ENCODE results near the gene TLR8. TPM values are rescaled to one million over a fixed set of nuclear protein-coding genes. Genes with fewer than 3 reads are reported as not detected.

TLR8 gene
- polyA plus RNA-seq, 12 donors: 0.24 to 1.9 (median 0.37) TPM; not detected in 2

GRCh38 chrX:12965131-12965940 lies 58.9 kb downstream of the TLR8 start:
- DNase-seq: no peak

DNA sequence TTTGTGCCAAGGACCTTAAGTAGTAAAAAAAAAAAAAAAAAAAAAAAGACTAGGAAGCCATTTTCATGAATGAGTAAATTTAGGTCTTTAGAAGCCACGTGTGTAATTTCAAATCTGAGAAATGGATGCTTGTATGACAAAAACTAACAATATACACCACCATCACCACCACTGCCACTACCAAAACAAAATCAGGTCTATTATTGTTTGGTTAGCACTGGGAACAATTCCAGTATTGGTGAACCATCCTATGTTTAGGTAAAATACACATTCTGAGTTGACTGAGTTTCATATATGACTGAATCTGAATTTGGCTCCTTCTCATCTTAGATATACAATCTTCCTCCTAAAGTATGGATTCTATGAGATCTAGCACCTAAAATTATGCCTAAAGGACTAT lies 59.7 kb downstream of the TLR8 start:
- no peak for DNase-seq

DNA sequence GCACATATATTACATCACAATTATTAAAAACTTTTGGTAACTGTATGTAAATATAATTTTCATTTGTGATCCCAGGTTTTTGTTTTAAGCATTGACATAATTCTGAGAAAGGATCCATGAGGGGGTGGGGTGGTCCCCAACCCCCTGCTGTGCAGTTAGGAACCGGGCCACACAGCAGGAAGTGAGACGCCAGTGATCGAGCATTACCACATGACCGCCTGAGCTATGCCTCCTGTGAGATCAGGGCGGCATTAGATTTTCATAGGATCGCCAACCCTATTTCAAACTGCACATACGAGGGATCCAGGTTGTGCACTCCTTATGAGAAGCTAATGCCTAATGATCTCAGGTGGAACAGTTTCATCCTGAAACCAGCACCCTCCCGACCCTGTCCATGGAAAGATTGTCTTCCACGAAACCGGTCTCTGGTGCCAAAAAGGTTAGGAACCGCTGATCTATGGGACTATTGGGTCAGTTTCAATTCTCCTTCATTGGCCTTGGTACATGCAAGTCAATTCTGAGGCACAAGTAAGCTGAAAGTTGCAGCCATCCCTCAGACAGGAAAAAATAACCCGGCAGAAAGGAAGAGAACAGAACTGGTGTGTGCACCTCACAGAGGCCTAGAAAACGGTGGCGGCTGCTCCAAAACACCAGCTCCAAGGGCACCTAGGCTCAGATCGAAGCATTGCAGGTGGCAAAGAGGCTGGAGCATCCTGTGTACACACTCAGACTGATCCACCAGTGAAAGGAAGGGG lies 61.5 kb downstream of the TLR8 start:
- no peak for DNase-seq

DNA sequence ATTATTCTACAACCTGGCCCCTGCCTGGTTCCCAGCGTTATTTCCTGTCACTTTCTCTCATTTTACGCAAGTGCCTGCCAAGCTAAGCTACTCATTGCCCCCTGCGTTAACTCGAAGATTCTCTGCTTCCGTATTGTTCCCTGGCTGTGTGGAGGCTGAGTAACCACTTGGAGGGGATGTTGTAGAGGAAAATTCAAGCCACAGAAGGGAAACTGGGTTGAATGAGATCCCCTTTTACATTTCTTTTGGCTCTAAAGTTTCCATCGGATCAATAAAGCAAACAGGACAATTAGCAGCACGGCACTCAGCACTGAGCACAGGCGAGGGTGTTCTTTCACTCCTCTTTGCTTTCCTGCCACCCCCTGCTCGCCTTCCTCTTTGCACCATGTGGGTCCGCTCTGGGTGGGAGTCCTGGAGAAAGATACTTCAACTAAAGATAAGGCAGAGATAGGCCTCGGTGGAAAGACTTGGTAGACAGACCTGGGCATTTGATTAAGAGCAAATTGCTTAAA lies 64.3 kb downstream of the TLR8 start:
- DNase-seq: peak; percentile 66

DNA sequence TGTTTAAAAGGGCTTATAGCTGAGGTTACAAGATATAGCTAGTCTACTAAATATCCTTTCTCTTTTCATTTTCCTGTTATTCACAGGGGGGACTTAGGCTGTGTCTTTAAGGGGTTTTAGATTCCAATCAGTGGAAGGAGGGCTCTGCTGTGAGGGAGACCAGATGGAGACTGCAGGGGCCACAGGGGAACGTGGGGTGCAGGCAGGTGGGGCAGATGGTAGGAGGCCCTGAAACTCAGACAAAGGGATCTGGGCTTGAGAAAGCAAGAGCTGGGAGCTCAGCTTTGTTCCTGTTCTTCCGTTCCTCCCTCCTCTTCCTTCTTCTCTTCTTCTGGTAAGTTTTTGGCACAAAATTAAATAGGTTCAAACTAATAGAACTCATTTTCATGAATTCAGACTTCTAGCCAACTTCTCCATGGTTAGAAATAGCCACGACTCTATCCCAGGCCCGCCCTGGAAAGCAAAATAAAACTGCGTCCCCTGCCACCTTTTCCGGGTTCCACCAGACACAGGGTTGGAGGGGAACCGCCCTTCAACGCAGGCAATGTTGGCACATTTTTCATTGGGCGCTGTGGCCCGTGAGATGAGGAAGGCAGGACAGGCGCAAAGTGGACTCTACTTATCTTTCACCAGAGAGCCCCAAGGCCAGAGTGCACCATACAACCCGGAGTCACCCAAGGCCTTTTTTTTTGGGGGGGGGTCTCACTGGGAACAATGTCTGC lies 65.0 kb downstream of the TLR8 start:
- DNase-seq: no peak

GRCh38 chrX:12972243-12972642 lies 65.8 kb downstream of the TLR8 start:
- no peak for DNase-seq

Other genes with a start within 250 kb of the TLR8 start
- 10 to 100 TPM in 6 of 12 donors, 1 to 10 TPM in 5, not detected in 1; 7.2 to 22.1 (median 10.1) TPM for gene PRPS2, start 115.2 kb upstream of the TLR8 start, polyA plus RNA-seq (ENCODE audit: insufficient read length in 12 of 12)
- gene TLR7, start 39.5 kb upstream of the TLR8 start, polyA plus RNA-seq (ENCODE audit: insufficient read length in 12 of 12): 1 to 10 TPM in 5 of 12 donors, under 1 TPM in 6, not detected in 1; 0.66 to 2.3 (median 0.99) TPM
- gene TMSB4X, start 68.5 kb downstream of the TLR8 start, polyA plus RNA-seq (ENCODE audit: insufficient read length in 12 of 12): 1,000 to 10,000 TPM in 8 of 12 donors, 100 to 1,000 TPM in 3, not detected in 1; 866 to 1,740 (median 1,181) TPM
- gene FAM9C, start 138.0 kb downstream of the TLR8 start, polyA plus RNA-seq (ENCODE audit: insufficient read length in 12 of 12): under 1 TPM in 10 of 12 donors, not detected in 2; 0.17 to 0.84 (median 0.30) TPM

All from muscle of arm (tissue), 12 donors.